ENCODE measurements around the gene SSUH2.
"Not testable (repeated sequence)": the region's sequence is repeated elsewhere in the genome, so short reads cannot be mapped to it uniquely, and the experiment has no call there.

SSUH2 gene, protein sequence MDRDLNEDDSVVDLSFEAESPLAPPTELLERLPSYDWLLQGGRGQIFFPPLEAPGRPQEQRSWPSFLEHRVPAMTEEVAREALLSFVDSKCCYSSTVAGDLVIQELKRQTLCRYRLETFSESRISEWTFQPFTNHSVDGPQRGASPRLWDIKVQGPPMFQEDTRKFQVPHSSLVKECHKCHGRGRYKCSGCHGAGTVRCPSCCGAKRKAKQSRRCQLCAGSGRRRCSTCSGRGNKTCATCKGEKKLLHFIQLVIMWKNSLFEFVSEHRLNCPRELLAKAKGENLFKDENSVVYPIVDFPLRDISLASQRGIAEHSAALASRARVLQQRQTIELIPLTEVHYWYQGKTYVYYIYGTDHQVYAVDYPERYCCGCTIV

DNA sequence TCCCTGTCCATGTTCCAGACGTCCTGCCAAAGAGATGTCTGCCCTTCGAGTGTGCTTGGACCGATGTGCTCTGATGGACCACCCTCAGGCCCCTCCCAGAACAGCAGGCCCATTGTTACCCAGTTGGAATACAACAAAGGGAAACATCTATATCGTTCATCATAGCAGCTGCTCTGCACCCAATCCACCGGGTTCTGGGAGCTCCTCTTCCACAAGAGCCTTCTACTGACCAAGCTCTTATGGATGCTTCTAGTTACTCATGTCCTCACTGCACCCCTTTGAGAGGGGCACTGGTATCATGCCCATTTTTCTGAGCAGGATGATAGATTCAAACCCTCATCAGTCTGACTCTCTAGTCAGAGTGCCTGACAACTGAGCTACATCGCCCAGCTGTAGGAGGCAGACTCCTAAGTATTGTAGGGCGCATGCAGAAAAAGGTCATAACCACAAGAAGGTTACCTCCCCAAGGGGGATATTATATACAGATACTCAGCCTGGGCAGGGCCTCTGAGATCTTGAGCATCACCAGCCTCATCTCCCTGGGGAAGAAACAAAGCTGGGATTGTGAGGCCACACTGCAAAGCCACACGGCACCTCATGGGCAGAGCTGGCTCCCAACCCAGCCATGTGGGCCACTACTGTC lies at the start of gene SSUH2:
TSS of gene SSUH2 (minus strand) at position 51 of the 643 bp plus-strand sequence. CDS start at position 11, 40 bp downstream.
- TF ChIP-seq, protein P1, sequence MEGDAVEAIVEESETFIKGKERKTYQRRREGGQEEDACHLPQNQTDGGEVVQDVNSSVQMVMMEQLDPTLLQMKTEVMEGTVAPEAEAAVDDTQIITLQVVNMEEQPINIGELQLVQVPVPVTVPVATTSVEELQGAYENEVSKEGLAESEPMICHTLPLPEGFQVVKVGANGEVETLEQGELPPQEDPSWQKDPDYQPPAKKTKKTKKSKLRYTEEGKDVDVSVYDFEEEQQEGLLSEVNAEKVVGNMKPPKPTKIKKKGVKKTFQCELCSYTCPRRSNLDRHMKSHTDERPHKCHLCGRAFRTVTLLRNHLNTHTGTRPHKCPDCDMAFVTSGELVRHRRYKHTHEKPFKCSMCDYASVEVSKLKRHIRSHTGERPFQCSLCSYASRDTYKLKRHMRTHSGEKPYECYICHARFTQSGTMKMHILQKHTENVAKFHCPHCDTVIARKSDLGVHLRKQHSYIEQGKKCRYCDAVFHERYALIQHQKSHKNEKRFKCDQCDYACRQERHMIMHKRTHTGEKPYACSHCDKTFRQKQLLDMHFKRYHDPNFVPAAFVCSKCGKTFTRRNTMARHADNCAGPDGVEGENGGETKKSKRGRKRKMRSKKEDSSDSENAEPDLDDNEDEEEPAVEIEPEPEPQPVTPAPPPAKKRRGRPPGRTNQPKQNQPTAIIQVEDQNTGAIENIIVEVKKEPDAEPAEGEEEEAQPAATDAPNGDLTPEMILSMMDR (IDR thresholded peaks at IDR 0.05; ENCODE audit: low read depth, low read length, missing control alignments) = no peak
- H3K4me3 ChIP-seq (ENCODE audit: low read depth, low read length) = no peak within 1 kb of the TSS
- no peak for DNase-seq (ENCODE audit: low read depth)
- in situ Hi-C loops (cut with HindIII; ENCODE audit: low sequenced_read_pairs) = no loop called here

DNA sequence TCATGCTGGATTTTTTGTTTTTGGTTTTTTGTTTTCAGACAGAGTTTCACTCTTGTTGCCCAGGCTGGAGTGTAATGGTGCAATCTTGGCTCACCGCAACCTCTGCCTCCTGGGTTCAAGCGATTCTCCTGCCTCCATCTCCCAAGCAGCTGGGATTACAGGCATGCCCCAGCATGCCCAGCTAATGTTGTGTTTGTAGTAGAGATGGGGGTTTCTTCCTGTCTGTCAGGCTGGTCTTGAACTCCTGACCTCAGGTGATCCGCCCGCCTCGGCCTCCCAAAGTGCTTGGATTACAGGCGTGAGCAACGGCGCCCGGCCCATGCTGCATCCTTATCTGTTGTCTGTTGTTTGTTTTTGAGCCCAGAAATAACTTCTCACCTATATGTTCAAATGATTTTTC lies 46.7 kb upstream of the SSUH2 start:
- in situ Hi-C loops (cut with HindIII; ENCODE audit: low sequenced_read_pairs); H3K4me3 ChIP-seq (ENCODE audit: low read depth, low read length); DNase-seq (ENCODE audit: low read depth): not testable (repeated sequence)

DNA sequence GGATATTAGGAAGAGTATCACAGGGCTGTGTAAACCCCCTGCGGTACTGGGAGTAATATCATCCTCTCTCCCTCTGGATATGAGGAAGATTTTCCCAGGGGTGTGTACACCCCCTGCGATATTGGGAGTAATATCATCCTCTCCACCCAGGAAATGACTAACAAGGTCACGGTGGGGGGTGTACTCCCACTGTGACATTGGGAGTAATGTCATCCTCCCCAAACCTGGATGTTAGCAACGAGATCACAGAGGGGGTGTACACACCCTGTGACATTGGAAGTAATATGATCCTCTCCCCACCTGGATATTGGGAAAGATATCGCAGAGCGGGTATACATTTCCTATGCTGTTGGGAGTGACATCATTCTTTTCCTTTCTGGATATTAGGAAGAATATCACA lies 40.4 kb upstream of the SSUH2 start:
- H3K4me3 ChIP-seq (ENCODE audit: low read depth, low read length); in situ Hi-C loops (cut with HindIII; ENCODE audit: low sequenced_read_pairs); DNase-seq (ENCODE audit: low read depth): not testable (repeated sequence)

DNA sequence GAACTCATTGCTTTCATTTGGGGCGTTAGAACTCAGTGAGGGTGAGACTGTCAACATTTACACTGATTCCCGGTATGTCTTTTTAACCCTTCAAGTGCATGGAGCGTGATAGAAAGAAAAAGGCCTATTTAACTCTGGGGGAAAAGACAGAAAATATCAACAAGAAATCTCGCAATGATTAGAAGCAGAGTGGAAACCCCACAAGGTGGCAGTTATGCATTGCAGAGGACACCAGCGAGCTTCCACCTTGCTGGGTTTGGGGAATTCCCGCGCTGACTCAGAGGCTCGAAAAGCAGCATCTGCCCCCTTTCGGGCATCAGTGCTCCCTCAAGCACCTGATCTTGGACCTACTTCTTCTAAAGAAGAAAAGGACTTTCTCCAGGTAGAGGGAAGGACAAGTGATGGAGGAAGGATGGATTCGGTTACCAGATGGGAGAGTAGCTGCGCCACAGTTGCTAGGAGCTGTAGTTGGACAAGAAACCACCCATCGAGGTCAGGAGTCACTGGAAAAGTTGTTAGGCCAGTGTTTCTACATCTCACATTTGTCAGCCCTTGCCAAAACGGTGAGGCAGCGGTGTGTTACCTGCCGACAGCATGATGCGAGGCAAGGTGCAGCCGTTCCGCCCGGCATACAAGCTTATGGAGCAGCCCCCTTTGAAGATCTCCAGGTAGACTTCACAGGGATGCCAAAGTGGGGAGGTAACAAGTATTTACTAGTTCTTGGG lies 38.4 kb upstream of the SSUH2 start:
- TF ChIP-seq, protein P1 (IDR thresholded peaks at IDR 0.05; ENCODE audit: low read depth, low read length, missing control alignments) = peak; percentile 3
- DNase-seq (ENCODE audit: low read depth); H3K4me3 ChIP-seq (ENCODE audit: low read depth, low read length); in situ Hi-C loops (cut with HindIII; ENCODE audit: low sequenced_read_pairs): not testable (repeated sequence)

DNA sequence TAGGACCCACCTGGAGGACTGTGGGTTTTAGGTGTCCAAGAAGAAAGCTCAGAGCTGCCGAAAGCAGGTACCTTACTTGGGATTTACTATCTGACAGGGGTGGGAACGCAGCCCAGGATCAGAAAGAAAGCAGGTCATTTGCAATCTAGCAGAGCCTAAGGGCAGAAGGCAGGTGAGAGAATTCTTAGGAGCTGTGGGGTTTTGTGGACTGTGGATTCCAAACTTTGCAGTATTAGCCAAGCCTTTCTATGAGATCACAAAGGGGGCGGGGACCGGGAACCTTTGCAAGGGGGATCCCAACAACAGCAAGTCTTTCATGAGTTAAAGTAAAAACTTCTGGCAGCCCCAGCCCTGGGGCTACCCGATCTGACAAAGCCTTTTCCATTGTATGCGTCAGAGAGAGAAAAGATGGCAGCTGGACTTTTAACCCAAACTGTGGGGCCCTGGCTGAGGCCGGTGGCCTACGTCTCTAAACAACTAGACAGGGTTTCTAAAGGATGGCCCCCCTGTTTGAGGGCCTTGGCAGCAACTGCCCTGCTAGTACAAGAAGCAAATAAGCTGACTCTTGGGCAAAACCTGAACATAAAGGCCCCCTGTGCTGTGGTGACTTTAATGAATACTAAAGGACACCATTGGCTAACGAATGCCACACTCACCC lies 37.4 kb upstream of the SSUH2 start:
- H3K4me3 ChIP-seq (ENCODE audit: low read depth, low read length); DNase-seq (ENCODE audit: low read depth); in situ Hi-C loops (cut with HindIII; ENCODE audit: low sequenced_read_pairs): not testable (repeated sequence)

DNA sequence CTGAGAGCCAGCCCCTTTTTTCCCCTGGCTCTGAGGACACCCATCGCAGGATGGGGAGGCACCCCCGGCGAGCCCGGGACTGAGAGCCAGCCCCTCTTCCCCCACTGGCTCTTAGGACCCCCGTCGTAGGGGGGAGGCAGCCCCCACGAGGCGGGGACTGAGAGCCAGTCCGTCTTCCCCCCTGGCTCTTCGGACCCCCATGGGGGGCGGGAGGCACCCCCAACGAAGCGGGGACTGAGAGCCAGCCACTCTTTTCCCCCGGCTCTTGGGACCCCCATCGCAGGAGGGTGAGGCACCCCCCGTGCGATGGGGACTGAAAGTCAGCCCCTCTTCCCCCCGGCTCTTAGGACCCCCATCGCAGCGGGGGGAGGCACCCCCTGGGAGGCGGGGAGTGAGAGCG lies 36.8 kb upstream of the SSUH2 start:
- TF ChIP-seq, protein P1 (IDR thresholded peaks at IDR 0.05; ENCODE audit: low read depth, low read length, missing control alignments) = no peak
- in situ Hi-C loops (cut with HindIII; ENCODE audit: low sequenced_read_pairs) = no loop called here
- no peak for DNase-seq (ENCODE audit: low read depth)
- H3K4me3 ChIP-seq (ENCODE audit: low read depth, low read length) = no peak overlapping the region

DNA sequence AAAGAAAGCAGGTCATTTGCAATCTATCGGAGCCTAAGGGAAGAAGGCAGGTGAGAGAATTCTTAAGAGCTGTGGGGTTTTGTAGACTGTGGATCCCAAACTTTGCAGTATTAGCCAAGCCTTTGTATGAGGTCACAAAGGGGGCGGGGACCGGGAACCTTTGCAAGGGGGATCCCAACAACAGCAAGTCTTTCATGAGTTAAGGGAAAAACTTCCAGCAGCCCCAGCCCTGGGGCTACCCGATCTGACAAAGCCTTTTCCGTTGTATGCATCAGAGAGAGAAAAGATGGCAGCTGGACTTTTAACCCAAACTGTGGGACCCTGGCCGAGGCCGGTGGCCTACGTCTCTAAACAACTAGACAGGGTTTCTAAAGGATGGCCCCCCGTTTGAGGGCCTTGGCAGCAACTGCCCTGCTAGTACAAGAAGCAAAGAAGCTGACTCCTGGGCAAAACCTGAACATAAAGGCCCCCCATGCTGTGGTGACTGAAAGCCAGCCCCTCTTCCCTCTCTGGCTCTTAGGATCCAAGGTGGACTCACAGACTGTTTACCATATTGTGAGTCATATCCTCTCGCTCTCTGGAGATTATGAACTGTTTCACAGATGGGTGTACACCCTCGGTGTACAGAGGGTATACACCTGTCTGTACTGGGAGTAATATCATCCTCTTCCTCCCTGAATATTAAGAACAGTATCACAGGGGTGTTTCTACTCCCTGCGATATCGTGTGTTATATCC lies 35.4 kb upstream of the SSUH2 start:
- DNase-seq (ENCODE audit: low read depth); H3K4me3 ChIP-seq (ENCODE audit: low read depth, low read length); in situ Hi-C loops (cut with HindIII; ENCODE audit: low sequenced_read_pairs): not testable (repeated sequence)

DNA sequence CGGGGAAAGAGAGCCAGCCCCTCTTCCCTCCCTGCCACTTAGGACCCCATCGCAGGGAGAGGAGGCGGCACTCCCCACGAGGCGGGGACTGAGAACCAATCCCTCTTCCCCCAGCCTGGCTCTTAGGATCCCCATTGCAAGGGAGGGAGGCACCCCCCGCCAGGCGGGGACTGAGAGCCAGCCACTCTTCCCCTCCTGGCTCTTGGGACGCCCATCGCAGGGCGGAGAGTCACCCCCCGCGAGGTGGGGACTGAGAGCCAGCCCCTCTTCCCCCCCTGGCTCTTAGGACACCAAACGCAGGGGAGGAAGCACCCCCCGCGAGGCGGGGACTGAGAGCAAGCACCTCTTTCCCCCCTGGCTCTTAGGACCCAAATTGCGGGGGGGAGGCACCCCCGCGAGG lies 34.2 kb upstream of the SSUH2 start:
- no peak for DNase-seq (ENCODE audit: low read depth)
- peak overlapping the region; percentile 31 for H3K4me3 ChIP-seq (ENCODE audit: low read depth, low read length)
- TF ChIP-seq, protein P1 (IDR thresholded peaks at IDR 0.05; ENCODE audit: low read depth, low read length, missing control alignments) = no peak
- in situ Hi-C loops (cut with HindIII; ENCODE audit: low sequenced_read_pairs) = no loop called here

DNA sequence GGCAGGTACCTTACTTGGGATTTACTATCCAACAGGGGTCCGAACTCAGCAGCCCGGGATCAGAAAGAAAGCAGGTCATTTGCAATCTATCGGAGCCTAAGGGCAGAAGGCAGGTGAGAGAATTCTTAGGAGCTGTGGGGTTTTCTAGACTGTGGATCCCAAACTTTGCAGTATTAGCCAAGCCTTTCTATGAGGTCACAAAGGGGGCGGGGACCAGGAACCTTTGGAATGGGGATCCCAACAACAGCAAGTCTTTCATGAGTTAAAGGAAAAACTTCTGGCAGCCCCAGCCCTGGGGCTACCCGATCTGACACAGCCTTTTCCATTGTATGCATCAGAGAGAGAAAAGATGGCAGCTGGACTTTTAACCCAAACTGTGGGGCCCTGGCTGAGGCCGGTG lies 32.7 kb upstream of the SSUH2 start:
- H3K4me3 ChIP-seq (ENCODE audit: low read depth, low read length); DNase-seq (ENCODE audit: low read depth); in situ Hi-C loops (cut with HindIII; ENCODE audit: low sequenced_read_pairs): not testable (repeated sequence)

DNA sequence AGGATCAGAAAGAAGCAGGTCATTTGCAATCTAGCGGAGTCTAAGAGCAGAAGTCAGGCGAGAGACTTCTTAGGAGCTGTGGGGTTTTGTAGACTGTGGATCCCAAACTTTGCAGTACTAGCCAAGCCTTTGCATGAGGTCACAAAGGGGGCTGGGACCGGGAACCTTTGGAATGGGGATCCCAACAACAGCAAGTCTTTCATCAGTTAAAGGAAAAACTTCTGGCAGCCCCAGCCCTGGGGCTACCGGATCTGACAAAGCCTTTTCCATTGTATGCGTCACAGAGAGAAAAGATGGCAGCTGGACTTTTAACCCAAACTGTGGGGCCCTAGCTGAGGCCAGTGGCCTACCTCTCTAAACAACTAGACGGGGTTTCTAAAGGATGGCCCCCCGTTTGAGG lies 31.0 kb upstream of the SSUH2 start:
- H3K4me3 ChIP-seq (ENCODE audit: low read depth, low read length); in situ Hi-C loops (cut with HindIII; ENCODE audit: low sequenced_read_pairs); DNase-seq (ENCODE audit: low read depth): not testable (repeated sequence)

Data from astrocyte of the cerebellum (primary cell).